WTC11 (cell line): ENCODE data around the gene KIR3DL2. TPM values are rescaled to one million over a fixed set of nuclear protein-coding genes. Genes with fewer than 3 reads are reported as not detected.

Experiments used
- ATAC-seq: fragments of 200-7000 bp; cut with Tn5 transposase; 2 replicates; pipeline ENCODE4 v1.10.0; 2021; ENCODE audit warnings: mild to moderate bottlenecking, moderate library complexity
- CTCF ChIA-PET: fragments of 300-600 bp; sonication (Branson Sonifier 250); formaldehyde crosslinking; loops from one replicate; lab custom pipeline; 2021; ENCODE audit warnings: antibody characterized with exemption; lab: Charles Lee
- POLR2A ChIA-PET: fragments of 350-600 bp; sonication (Branson Sonifier 250); formaldehyde crosslinking; loops from one replicate; lab custom pipeline; 2021; ENCODE audit warnings: antibody characterized with exemption; lab: Charles Lee
- DNase-seq: peaks from one replicate; pipeline ENCODE4 v3.0.0; 2021; ENCODE audit warnings: low spot score
- H3K27ac Mint-ChIP-seq: 2 replicates; pipeline ENCODE4 v1.8.0; 2021; ENCODE audit warnings: mixed read lengths
- H3K27me3 Mint-ChIP-seq: 2 replicates; pipeline ENCODE4 v1.8.0; 2021; ENCODE audit warnings: low read depth, mild to moderate bottlenecking, moderate library complexity, mixed read lengths
- H3K36me3 Mint-ChIP-seq: 2 replicates; pipeline ENCODE4 v1.8.0; 2021; ENCODE audit warnings: mixed read lengths
- H3K4me1 Mint-ChIP-seq: 2 replicates; pipeline ENCODE4 v1.8.0; 2022; ENCODE audit warnings: mixed read lengths
- H3K4me3 Mint-ChIP-seq: 2 replicates; pipeline ENCODE4 v1.8.0; 2021; ENCODE audit warnings: mild to moderate bottlenecking, moderate library complexity, mixed read lengths
- H3K9me3 Mint-ChIP-seq: 2 replicates; pipeline ENCODE4 v1.8.0; 2021; ENCODE audit warnings: mixed read lengths
- ETV6 ChIP-seq: sonication (generic); formaldehyde crosslinking; IDR thresholded peaks from 2 replicates; pipeline ENCODE4 v1.8.1; 2022; ENCODE audit warnings: mild to moderate bottlenecking, missing genetic modification reagents
- IRF2 ChIP-seq: sonication (generic); formaldehyde crosslinking; IDR thresholded peaks from 2 replicates; pipeline ENCODE4 v1.8.0; 2022; ENCODE audit warnings: low read depth, missing genetic modification reagents, borderline replicate concordance
- NFATC4 ChIP-seq: fragments of 250-450 bp; sonication (Bioruptor Pico); IDR thresholded peaks from 2 replicates; pipeline ENCODE4 v1.9.0; 2021; ENCODE audit warnings: mild to moderate bottlenecking
- NR3C1 ChIP-seq: sonication (generic); formaldehyde crosslinking; conservative IDR thresholded peaks from 2 replicates; pipeline ENCODE4 v1.8.1; 2023; ENCODE audit warnings: low read depth, mild to moderate bottlenecking, missing genetic modification reagents
- SOX15 ChIP-seq: fragments of 250-450 bp; sonication (Bioruptor Pico); IDR thresholded peaks from 2 replicates; pipeline ENCODE4 v1.9.0; 2021; ENCODE audit warnings: mild to moderate bottlenecking
- TCF7 ChIP-seq: sonication (generic); formaldehyde crosslinking; IDR thresholded peaks from 2 replicates; pipeline ENCODE4 v1.8.0; 2022; ENCODE audit warnings: mild to moderate bottlenecking, low read depth, missing genetic modification reagents, moderate library complexity
- TEAD4 ChIP-seq: sonication (generic); formaldehyde crosslinking; IDR thresholded peaks from 2 replicates; pipeline ENCODE4 v1.8.0; 2022; ENCODE audit warnings: mild to moderate bottlenecking, missing genetic modification reagents
- ZMAT4 ChIP-seq: fragments of 250-450 bp; sonication (Bioruptor Pico); IDR thresholded peaks from 2 replicates; pipeline ENCODE4 v1.9.0; 2021; ENCODE audit warnings: mild to moderate bottlenecking
- ZNF281 ChIP-seq: sonication (generic); formaldehyde crosslinking; IDR thresholded peaks from 2 replicates; pipeline ENCODE4 v1.8.0; 2023; ENCODE audit warnings: mild to moderate bottlenecking, missing genetic modification reagents
- ZNF396 ChIP-seq: fragments of 250-450 bp; sonication (Bioruptor Pico); IDR thresholded peaks from 2 replicates; pipeline ENCODE4 v1.8.0; 2021; ENCODE audit warnings: mild to moderate bottlenecking, moderate library complexity, borderline replicate concordance
- ZNF512 ChIP-seq: sonication (generic); formaldehyde crosslinking; IDR thresholded peaks from 2 replicates; pipeline ENCODE4 v1.8.1; 2022; ENCODE audit warnings: missing genetic modification reagents, borderline replicate concordance
- total RNA-seq: library from RNA; stranded (reverse); gene quantifications from 3 replicates; pipeline ENCODE4 v1.2.3, GENCODE V29; 2021
- TF ChIP-seq, protein P1 (sequence below): sonication (generic); formaldehyde crosslinking; IDR thresholded peaks from 2 replicates; pipeline ENCODE4 v1.8.0; 2022; ENCODE audit warnings: mild to moderate bottlenecking, missing genetic modification reagents
- TF ChIP-seq, protein P2 (sequence below): sonication (generic); formaldehyde crosslinking; IDR thresholded peaks from 2 replicates; pipeline ENCODE4 v1.8.0; 2022; ENCODE audit warnings: mild to moderate bottlenecking, missing genetic modification reagents

The KIR3DL2 gene
- total RNA-seq, 1 experiment from 2014 or later, result not detected

DNA sequence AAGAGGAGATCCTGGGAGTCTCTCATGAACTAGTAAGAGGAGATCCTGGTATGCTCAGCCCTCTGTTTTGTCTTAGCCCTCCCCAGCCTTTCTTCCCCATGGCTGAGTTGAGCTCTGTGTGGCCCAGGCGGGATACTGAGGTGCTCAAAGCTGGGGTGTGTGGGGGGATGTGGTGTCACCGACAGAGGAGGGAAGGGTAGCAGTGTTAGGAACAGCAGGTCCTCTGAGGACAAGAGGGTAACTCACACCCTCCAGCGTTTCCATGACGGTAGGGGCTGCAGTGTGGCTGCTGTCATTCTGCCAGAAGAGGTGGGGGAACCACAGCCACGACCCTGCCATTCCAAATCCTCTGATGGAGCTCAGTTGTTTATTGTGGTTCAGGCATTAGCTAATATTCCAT is 46.1 kb upstream of the KIR3DL2 start:
- POLR2A ChIA-PET, result no interaction called here

DNA sequence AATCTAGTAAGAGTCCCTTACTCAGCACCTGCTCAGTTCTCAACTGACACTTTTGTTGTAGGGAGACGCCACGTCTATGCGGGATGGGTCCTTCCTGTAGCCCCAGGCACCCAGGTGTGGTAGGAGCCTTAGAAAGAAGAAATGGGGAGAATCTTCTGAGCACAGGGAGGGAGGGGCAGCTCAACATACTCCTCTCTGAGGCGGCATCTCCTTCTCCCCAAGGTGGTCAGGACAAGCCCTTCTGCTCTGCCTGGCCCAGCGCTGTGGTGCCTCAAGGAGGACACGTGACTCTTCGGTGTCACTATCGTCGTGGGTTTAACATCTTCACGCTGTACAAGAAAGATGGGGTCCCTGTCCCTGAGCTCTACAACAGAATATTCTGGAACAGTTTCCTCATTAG is 45.7 kb upstream of the KIR3DL2 start:
- H3K4me1 Mint-ChIP-seq, result no peaks in the 10 kb centered on the region
- no peak overlapping the region for H3K4me3 Mint-ChIP-seq
- CTCF ChIA-PET, result no interaction called here
- DNase-seq (no peak), ATAC-seq (no peak)
- peaks cover 8% of the 10 kb centered on the region for H3K27me3 Mint-ChIP-seq
- no peak overlapping the region for H3K27ac Mint-ChIP-seq
- TF ChIP-seq, protein P1, sequence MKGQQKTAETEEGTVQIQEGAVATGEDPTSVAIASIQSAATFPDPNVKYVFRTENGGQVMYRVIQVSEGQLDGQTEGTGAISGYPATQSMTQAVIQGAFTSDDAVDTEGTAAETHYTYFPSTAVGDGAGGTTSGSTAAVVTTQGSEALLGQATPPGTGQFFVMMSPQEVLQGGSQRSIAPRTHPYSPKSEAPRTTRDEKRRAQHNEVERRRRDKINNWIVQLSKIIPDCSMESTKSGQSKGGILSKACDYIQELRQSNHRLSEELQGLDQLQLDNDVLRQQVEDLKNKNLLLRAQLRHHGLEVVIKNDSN, result no peak
- no peak for TF ChIP-seq ZNF396 (CRISPR knock-in tag)
- POLR2A ChIA-PET, result no interaction called here
- H3K9me3 Mint-ChIP-seq, result peaks cover 74% of the 10 kb centered on the region
- H3K36me3 Mint-ChIP-seq, result peaks cover 70% of the 10 kb centered on the region

More for the DNA sequence above, 46.1 kb upstream of the KIR3DL2 start:
- Mint-ChIP-seq H3K4me1 (no peaks in the 10 kb centered on the region), H3K27ac (no peak overlapping the region), H3K27me3 (peaks cover 8% of the 10 kb centered on the region), H3K9me3 (peaks cover 70% of the 10 kb centered on the region), H3K4me3 (no peak overlapping the region), H3K36me3 (peaks cover 73% of the 10 kb centered on the region)
- TF ChIP-seq IRF2 (CRISPR knock-in tag) (no peak), ZNF281 (no peak), TEAD4 (CRISPR knock-in tag) (no peak), ETV6 (CRISPR knock-in tag) (no peak), NFATC4 (CRISPR knock-in tag) (no peak), NR3C1 (CRISPR knock-in tag) (no peak), ZMAT4 (CRISPR knock-in tag) (no peak), ZNF512 (CRISPR knock-in tag) (no peak), SOX15 (CRISPR knock-in tag) (no peak)
- TF ChIP-seq, protein P1, result no peak
- ATAC-seq (no peak), DNase-seq (no peak)
- CTCF ChIA-PET, result no interaction called here

DNA sequence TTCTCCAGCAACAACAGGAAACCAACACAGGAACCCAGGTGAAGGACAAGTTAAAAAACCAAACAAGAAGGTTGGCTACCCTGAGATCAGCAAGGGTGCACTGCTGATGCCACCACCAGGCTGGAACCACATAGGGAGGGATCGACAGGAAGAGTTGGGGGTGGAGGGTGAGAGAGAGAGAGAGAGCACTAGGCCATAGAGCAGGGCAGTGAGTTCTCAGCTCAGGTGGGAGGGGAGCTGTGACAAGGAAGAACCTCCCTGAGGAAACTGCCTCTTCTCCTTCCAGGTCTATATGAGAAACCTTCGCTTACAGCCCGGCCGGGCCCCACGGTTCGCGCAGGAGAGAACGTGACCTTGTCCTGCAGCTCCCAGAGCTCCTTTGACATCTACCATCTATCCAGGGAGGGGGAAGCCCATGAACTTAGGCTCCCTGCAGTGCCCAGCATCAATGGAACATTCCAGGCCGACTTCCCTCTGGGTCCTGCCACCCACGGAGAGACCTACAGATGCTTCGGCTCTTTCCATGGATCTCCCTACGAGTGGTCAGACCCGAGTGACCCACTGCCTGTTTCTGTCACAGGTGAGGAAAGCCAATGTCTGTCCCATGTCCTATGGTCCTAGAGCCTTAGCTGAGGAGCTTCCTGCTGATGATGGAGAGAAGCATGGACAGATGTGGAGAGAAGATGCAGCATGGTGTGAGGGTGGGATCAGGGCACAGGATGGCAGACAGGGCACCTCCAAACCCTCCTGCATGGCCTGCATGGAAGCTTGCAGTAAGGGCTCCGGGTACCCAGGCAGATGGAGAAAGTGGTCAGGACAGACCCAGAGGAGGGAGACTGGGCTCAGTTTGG is 44.4 kb upstream of the KIR3DL2 start:
- Mint-ChIP-seq H3K9me3 (peaks cover 87% of the 10 kb centered on the region), H3K4me3 (no peak overlapping the region), H3K4me1 (no peaks in the 10 kb centered on the region)
- POLR2A ChIA-PET, result no interaction called here
- no peak for DNase-seq
- TF ChIP-seq TCF7 (CRISPR knock-in tag) (no peak), NFATC4 (CRISPR knock-in tag) (no peak)
- TF ChIP-seq, protein P2, sequence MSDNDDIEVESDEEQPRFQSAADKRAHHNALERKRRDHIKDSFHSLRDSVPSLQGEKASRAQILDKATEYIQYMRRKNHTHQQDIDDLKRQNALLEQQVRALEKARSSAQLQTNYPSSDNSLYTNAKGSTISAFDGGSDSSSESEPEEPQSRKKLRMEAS (CRISPR knock-in tag), result no peak
- TF ChIP-seq, all 79 proteins: peak for 0
- H3K27ac Mint-ChIP-seq, result no peak overlapping the region
- peaks cover 75% of the 10 kb centered on the region for H3K36me3 Mint-ChIP-seq
- no peak for ATAC-seq
- CTCF ChIA-PET, result no interaction called here
- H3K27me3 Mint-ChIP-seq, result peaks cover 8% of the 10 kb centered on the region
